Uterus (tissue), 2 donors: ENCODE results near the gene AKAP17A.

Experiments used
- CTCF ChIP-seq, 4 experiments: fragments of 200-600 bp in 2 of 4; fragments of 450-650 bp in 2 of 4; sonication (generic) in 2 of 4; IDR thresholded peaks; one replicate each; pipeline ENCODE4 v1.5.1; 2016 to 2019; ENCODE audit warnings: antibody characterized with exemption in 4 of 4, mild to moderate bottlenecking in 2 of 4, moderate library complexity in 1 of 4
- POLR2A ChIP-seq, 2 donors: fragments of 450-650 bp; IDR thresholded peaks; one replicate each; pipeline ENCODE4 v1.6.1; 2016; ENCODE audit warnings: antibody characterized with exemption in 2 of 2, mild to moderate bottlenecking in 1 of 2, moderate library complexity in 1 of 2

GRCh38 chrX:1558761-1559468, 32.5 kb upstream of the AKAP17A start:
- TF ChIP-seq CTCF (IDR thresholded peaks at IDR 0.05) (no peak), POLR2A (IDR thresholded peaks at IDR 0.05) (no peak)
